HCEC 1CT (cell line): Measurements from ENCODE around the gene KCND3.
A peak's percentile ranks its signal among the peaks of the same experiment; 100 is the strongest.

Source experiments
- DNase-seq: peaks from one replicate; pipeline ENCODE4 v3.0.0-alpha.2; 2017

The KCND3 gene

GRCh38 chr1:111987502-111987901 lies 2.0 kb downstream of the KCND3 start:
- no peak for DNase-seq

DNA sequence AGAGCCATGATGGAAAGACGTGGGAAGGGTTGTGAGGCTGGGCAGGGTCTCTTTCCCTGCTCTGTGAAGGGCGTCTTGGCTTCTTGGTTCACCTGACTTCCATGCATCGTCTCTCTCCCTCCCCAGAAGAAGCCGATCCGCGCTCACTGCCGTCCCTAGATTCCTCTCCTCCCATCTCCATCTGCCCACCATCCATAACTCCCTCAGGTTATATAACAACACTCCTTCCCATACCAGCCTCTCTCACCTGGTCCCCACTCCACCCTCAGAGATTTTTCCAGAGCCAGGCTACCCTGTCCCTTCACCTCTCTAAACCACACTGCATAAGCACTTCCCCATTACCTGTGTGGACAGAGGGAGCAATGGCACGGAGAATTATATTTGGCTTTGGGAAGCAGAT lies 6.0 kb downstream of the KCND3 start:
- no peak for DNase-seq

GRCh38 chr1:111982428-111982827 lies 7.0 kb downstream of the KCND3 start:
- no peak for DNase-seq

DNA sequence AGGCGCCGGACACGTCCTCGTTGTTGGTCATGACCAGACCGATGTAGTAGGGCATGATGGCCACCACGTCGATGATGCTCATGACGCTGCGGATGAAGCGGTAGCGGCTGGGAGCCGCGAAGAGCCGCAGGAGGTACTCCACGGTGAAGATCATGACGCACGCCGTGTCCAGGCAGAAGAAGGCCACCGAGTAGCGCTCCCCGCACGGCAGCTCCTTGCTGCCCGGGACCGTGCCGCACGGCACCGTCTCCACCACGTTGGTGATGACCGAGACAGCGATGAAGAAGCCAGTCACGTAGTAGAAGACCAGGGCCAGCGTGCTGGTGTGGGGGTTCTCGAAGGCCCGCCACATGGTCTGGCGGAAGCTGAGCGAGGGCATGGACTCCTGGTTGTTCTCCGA lies 7.6 kb downstream of the KCND3 start:
- no peak for DNase-seq

- DNase-seq = no peak
These were observed 8.4 kb downstream of the KCND3 start for GRCh38 chr1:111981090-111981489.

- no peak for DNase-seq
These were observed 8.8 kb downstream of the KCND3 start for GRCh38 chr1:111980686-111981085.

DNA sequence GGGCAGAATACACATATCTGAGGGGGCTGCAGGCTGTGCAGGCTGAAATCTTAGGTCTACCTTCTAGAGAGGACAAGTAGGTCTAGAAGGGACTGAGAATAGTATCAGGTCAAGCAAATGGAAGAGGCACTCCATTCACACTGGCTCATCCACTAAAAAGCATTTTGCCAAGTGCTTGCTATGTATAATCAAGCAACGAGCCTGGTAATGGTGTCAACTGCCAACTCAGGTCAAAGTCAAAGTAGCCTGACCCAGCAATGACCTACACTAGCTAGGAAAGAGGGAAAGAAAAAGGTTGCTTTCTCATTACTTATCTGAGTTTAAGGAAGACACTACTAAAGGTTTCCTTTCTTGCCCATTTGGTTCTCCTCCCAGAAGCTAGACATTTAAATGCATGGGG lies 10.8 kb downstream of the KCND3 start:
- DNase-seq = no peak

DNA sequence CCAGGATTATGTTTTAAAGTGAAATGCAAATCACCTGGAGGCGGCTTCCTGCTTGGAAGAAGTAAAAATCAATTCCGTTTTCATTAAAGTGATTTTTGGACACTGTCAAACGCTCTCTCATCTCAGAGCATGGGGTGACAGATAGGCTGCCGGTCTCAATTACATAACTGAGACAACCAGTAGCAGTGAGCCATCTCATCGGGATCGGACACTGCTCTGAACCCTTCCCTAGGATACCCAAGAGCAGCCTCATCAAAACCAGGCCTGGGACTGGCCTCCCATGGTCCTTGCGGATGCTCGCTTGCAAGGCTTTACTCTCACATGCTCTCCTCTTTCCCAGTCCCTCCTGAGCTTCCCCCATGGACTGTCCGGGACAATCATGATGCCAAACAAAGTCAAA lies 12.1 kb downstream of the KCND3 start:
- no peak for DNase-seq

- DNase-seq = no peak
These were observed 12.6 kb downstream of the KCND3 start for GRCh38 chr1:111976842-111977241.

DNA sequence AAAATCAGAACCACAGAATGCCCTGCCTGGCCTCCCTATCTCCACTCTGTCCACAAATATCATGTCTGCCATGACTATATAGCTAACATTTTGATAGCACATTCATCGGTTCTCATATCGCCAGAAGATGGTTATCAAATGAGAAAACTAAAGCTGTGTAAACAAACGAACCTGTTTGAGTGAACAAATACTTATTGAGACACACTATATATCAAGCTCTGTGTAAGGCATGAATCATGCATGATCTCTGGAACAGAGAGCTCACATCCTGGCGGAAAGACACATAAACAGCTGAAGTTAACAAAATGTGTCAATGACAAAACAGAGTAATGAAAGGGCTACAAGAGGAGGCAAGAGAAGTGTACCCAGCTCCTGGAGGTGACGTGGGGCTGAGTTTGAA lies 13.1 kb downstream of the KCND3 start:
- peak; percentile 27 for DNase-seq

DNA sequence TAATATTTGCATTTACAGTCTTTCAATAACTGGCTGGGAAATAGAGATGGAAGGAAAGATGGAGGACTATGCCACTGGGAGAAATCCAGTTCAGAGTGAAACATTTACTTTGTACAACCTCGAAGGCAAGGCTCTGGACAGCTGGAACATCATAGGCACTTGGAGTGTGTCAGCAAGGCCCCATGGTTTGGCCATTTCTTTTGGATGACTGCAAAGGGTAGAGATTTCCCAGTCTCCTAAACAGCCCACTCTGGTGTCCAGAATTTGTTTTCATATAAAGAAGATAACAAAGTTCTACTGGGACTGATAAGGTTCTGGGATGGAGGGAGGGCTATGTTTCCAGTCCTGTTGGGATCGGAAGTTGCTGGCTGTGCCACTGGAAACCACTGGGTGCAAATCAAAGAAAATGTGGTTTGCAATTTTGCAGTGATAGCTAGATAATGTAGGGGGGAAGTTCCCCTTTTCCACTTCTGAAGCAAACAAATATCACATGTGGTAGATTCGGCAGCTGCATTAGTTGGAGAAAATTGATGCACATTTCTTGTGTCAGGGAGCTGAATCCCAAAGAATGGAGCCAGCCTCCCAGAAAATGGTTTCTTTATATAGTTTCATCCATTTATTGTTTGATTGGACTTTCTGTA lies 16.2 kb downstream of the KCND3 start:
- DNase-seq = no peak

DNA sequence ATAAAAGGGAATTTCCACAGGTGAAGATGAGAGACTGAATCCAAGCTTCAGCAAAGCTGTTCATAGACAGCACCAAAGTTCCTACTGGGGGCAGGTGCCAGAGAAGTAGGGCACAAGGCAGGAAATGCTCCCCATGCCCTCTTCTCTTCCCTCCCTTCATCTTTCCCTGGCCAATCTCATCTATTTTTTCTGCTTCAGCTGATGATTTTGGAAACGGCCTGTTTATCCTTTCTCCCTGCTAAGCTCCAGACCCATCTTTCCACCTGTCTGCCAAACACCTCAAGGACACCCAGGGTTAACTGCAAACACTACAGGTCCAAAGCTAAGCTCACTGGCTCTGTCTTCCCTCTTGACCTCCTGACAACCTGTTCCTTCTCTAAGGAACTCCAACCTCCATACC lies 18.1 kb downstream of the KCND3 start:
- DNase-seq = no peak

DNA sequence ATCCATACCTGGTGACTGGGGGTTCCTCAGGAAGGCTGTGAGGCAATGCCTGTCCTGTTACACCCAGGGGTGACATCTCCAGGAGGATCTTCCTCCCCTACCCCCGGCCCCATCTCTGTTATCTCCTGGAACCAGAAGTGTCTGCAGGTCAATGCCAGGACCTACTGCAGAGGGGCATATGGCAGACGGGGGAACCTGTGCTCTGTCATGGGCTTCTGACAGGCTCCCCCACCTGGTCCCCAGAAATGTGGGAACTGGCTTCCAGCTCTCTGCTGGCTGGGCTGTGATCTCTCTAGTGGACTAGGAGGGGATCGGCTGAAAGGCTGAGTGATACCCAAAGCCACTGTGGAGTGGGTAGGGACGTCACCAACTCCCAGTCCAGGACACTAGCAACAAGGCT lies 21.0 kb downstream of the KCND3 start:
- DNase-seq = no peak

GRCh38 chr1:111967886-111968285 lies 21.6 kb downstream of the KCND3 start:
- DNase-seq = no peak

- no peak for DNase-seq
These were observed 22.3 kb downstream of the KCND3 start for GRCh38 chr1:111967067-111967690.

DNA sequence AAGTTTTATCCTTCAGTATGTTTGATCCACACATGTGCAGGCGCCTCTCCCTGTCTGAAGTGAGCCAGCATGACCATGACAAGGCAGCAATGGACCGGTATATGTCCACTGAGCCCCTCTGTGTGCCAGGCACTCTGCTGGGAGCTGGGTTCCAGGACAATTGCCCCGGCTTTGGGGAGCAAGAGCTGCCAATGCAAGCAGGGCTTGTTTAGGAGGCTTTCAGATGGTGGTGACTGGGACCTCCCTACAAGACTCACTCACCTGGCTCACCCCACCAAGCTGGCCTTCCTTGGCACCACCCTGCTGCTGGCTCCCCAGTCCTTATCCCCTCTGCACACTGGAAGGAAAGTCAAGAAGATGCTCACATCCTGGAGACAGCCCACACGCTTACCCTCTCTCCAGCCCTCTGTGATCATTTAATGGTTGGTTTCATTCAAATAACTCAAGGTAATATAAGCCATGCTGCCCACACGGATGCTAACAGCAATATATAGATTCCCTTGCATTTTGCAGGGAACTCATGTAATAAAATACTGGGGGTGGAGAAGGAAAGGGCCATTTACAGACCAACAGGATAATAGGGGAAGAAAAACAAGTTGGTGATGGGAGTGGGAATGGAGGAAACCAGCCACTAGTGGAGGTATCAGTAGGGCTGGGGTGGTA lies 23.6 kb downstream of the KCND3 start:
- DNase-seq = no peak

GRCh38 chr1:111963985-111964738 lies 25.3 kb downstream of the KCND3 start:
- DNase-seq = no peak

GRCh38 chr1:111961773-111962565 lies 27.5 kb downstream of the KCND3 start:
- DNase-seq = no peak

- DNase-seq = no peak
These were observed 28.5 kb downstream of the KCND3 start for GRCh38 chr1:111961016-111961415.

GRCh38 chr1:111959436-111959835 lies 30.0 kb downstream of the KCND3 start:
- DNase-seq = no peak

DNA sequence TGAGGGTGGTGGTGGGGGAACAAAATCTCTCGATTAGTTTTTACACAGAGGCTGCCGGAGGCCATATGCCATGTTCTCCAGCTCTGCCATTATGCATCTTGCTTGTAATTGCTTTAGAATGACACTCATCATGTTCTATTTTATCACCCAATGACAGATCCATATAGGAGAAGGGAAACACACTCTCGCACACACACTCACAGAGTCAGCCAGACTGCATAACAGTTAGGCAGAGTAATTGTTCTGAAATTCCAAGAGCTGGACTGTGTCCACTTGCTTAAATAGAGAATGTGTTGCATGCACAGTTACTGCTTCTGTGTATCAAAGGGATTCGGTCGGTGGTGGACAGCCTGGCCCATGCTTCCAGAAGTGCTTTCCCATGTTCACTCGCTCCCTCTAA lies 30.6 kb downstream of the KCND3 start:
- no peak for DNase-seq

DNA sequence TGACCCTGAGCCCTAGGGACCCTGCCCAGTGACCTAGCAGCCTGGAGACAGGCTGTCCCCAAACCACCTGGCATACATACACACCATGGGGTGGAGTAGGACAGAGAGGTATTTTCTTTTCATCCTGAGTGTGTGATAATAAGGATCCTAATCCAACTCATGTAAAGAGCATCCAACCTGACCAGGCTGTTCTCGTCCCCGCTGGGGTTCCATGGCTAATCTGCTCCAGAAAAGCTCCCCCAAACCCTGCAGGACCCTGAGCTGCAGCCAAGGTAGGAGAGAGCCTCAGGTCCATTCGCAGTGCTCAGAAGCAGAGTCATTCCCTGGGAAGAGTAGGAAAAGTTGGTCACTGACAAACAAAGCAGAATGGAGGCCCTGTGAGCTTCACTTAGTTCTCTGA lies 31.4 kb downstream of the KCND3 start:
- DNase-seq = no peak

GRCh38 chr1:111956155-111956771 lies 33.2 kb downstream of the KCND3 start:
- no peak for DNase-seq
